Left ventricle myocardium inferior (tissue), 1 donor: Measurements from ENCODE around the gene MAP3K9. TPM values are rescaled to one million over a fixed set of nuclear protein-coding genes. Genes with fewer than 3 reads are reported as not detected.

Experiments
- DNase-seq: peaks from one replicate; pipeline ENCODE4 v3.0.0-alpha.2; 2020
- H3K27ac ChIP-seq: fragments of 200-600 bp; replicated peaks from 2 replicates; pipeline ENCODE4 v1.8.0; 2021
- H3K27me3 ChIP-seq: fragments of 200-600 bp; 2 replicates; pipeline ENCODE4 v1.8.0; 2021; ENCODE audit warnings: low read depth
- H3K36me3 ChIP-seq: fragments of 200-600 bp; 2 replicates; pipeline ENCODE4 v1.8.0; 2021
- H3K4me1 ChIP-seq: fragments of 200-600 bp; 2 replicates; pipeline ENCODE4 v1.8.0; 2021
- H3K4me3 ChIP-seq: fragments of 200-600 bp; 2 replicates; pipeline ENCODE4 v1.8.0; 2021; ENCODE audit warnings: mild to moderate bottlenecking, moderate library complexity
- H3K9me3 ChIP-seq: fragments of 200-600 bp; replicated peaks from 2 replicates; pipeline ENCODE4 v1.8.0; 2021
- CTCF ChIP-seq: fragments of 200-600 bp; IDR thresholded peaks from 2 replicates; pipeline ENCODE4 v1.8.0; 2021; ENCODE audit warnings: antibody characterized with exemption, mild to moderate bottlenecking, borderline replicate concordance
- intact Hi-C: fragments of 100-400 bp; cut with micrococcal nuclease; formaldehyde crosslinking; loops from one replicate; pipeline ENCODE4 v1.11.0; 2022
- total RNA-seq: library from RNA; stranded (reverse); fragmentation: NEBNext Ultra II Directional; extraction: Animal tissue kit (Norgen Biotek cat#: 25700); gene quantifications from one replicate; pipeline ENCODE4 v1.2.1, GENCODE V29; 2021
- donor health status: DM: no; HTN: yes; CAD: no; lungs with severe emphysema.

Gene MAP3K9
- total RNA-seq, 1 donor from 2014 or later, result 1.9 TPM

GRCh38 chr14:70808416-70809224, 693 bp downstream of the MAP3K9 start:
- H3K27ac ChIP-seq, result peak overlapping the region; percentile 68
- no peak for TF ChIP-seq CTCF
- intact Hi-C loops, result no loop called here

GRCh38 chr14:70807898-70808415, 1.4 kb downstream of the MAP3K9 start:
- intact Hi-C loops, result no loop called here
- H3K4me3 ChIP-seq, result peak overlapping the region; percentile 83
- peaks cover 46% of the 10 kb centered on the region for H3K27me3 ChIP-seq

More at GRCh38 chr14:70808416-70809224, 693 bp downstream of the MAP3K9 start:
- Histone ChIP-seq H3K4me1 (peaks cover 16% of the 10 kb centered on the region), H3K36me3 (no peaks in the 10 kb centered on the region), H3K9me3 (no peaks in the 10 kb centered on the region), H3K27me3 (peaks cover 46% of the 10 kb centered on the region), H3K4me3 (peak overlapping the region; percentile 83)
- peak; percentile 23 for DNase-seq

GRCh38 chr14:70804556-70805162, 4.7 kb downstream of the MAP3K9 start:
- no peak for DNase-seq
- H3K36me3 ChIP-seq, result no peaks in the 10 kb centered on the region
- no peaks in the 10 kb centered on the region for H3K9me3 ChIP-seq
- TF ChIP-seq CTCF, result no peak
- peaks cover 16% of the 10 kb centered on the region for H3K4me1 ChIP-seq
- intact Hi-C loops, result no loop called here
- no peak overlapping the region for H3K27ac ChIP-seq
- no peak overlapping the region for H3K4me3 ChIP-seq
- peaks cover 52% of the 10 kb centered on the region for H3K27me3 ChIP-seq

More at GRCh38 chr14:70807898-70808415, 1.4 kb downstream of the MAP3K9 start:
- DNase-seq, result no peak
- H3K4me1 ChIP-seq, result peaks cover 16% of the 10 kb centered on the region
- H3K36me3 ChIP-seq, result no peaks in the 10 kb centered on the region
- no peak overlapping the region for H3K27ac ChIP-seq
- TF ChIP-seq CTCF, result no peak
- H3K9me3 ChIP-seq, result no peaks in the 10 kb centered on the region

- intact Hi-C loops, result no loop called here
- TF ChIP-seq CTCF, result no peak
- DNase-seq, result no peak
Measured at GRCh38 chr14:70803321-70804310, 5.7 kb downstream of the MAP3K9 start.

GRCh38 chr14:70802379-70802778, 6.9 kb downstream of the MAP3K9 start:
- Histone ChIP-seq H3K27me3 (peaks cover 33% of the 10 kb centered on the region), H3K4me3 (no peak overlapping the region), H3K27ac (no peak overlapping the region), H3K9me3 (no peaks in the 10 kb centered on the region), H3K4me1 (no peaks in the 10 kb centered on the region), H3K36me3 (no peaks in the 10 kb centered on the region)
- no peak for DNase-seq
- intact Hi-C loops, result no loop called here
- no peak for TF ChIP-seq CTCF

More at GRCh38 chr14:70803321-70804310, 5.7 kb downstream of the MAP3K9 start:
- no peak overlapping the region for H3K27ac ChIP-seq
- H3K36me3 ChIP-seq, result no peaks in the 10 kb centered on the region
- no peaks in the 10 kb centered on the region for H3K9me3 ChIP-seq
- peaks cover 9% of the 10 kb centered on the region for H3K4me1 ChIP-seq
- H3K27me3 ChIP-seq, result peaks cover 45% of the 10 kb centered on the region
- H3K4me3 ChIP-seq, result no peak overlapping the region
